Heart left ventricle (tissue), 13 donors: ENCODE data around the gene FBLL1.

Source experiments
- POLR2A ChIP-seq, 2 donors: fragments of 450-650 bp; IDR thresholded peaks; one replicate each; pipeline ENCODE4 v1.6.1; 2017; ENCODE audit warnings: antibody characterized with exemption in 2 of 2, mild to moderate bottlenecking in 2 of 2, moderate library complexity in 2 of 2
- TF ChIP-seq, protein P1 (sequence below), 12 donors: fragments of 200-600 bp; sonication (generic) in 4 of 12; IDR thresholded peaks; one replicate each; pipeline versions ENCODE4 v1.5.0 to v1.8.0; 2018 to 2022; ENCODE audit warnings: antibody characterized with exemption in 12 of 12, mild to moderate bottlenecking in 5 of 12
- donor health status: ischemic (EF 13 %, LVEDD 7.1; RV severe dilation, severe dysfunction).
- donor health status: DM: no; HTN: yes; CAD: no.
- donor health status: DM: no; HTN: no; CAD: no.
- donor health status: ischemic (EF 25% LVEDD 6.9; RV normal size, moderate dysfunction).
- donor health status: ischemic (EF 25% LVEDD 5.7; RV mildly dilated, moderate dysfunction).
- donor health status: ischemic (EF 35%, LVEDD 5.7; RV mildly dilated, moderate dysfunction).
- donor health status: nonischemic (EF 11% LVEDD 7.7; RV severe dilation, severe dysfunction).
- donor health status: DM: yes; HTN: yes; CAD: no.
- donor health status: PGD.
- donor health status: ischemic (EF 29% LVEDD 5.4; RV normal size, mild dysfunction).
- donor health status: nonischemic (EF 23%, LVEDD 6.1; RV moderate dilation, normal function).

DNA sequence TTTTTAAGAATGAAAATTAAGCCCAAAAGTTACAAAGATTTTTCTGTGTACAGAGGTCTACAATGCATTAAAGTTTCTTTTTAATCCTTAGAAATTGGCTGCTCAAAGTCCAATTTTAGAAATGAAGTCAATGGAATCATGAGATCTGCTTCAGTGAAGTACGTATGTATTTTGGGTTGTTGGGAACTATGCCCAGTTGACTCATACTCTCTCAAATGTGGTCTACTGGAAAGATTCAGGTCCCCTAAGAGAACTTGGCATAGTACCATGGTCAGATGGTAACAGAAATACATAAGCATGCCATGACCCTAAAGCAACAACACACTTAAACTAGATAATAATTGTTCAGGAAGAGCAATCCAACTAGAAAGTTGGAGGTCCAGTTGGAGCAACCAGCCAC lies 23.0 kb downstream of the FBLL1 start:
- no peak for TF ChIP-seq POLR2A (IDR thresholded peaks at IDR 0.05)
- TF ChIP-seq, protein P1, sequence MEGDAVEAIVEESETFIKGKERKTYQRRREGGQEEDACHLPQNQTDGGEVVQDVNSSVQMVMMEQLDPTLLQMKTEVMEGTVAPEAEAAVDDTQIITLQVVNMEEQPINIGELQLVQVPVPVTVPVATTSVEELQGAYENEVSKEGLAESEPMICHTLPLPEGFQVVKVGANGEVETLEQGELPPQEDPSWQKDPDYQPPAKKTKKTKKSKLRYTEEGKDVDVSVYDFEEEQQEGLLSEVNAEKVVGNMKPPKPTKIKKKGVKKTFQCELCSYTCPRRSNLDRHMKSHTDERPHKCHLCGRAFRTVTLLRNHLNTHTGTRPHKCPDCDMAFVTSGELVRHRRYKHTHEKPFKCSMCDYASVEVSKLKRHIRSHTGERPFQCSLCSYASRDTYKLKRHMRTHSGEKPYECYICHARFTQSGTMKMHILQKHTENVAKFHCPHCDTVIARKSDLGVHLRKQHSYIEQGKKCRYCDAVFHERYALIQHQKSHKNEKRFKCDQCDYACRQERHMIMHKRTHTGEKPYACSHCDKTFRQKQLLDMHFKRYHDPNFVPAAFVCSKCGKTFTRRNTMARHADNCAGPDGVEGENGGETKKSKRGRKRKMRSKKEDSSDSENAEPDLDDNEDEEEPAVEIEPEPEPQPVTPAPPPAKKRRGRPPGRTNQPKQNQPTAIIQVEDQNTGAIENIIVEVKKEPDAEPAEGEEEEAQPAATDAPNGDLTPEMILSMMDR (IDR thresholded peaks at IDR 0.05), result no peak
